ENCODE measurements around the gene HRC. TPM values are rescaled to one million over a fixed set of nuclear protein-coding genes. Genes with fewer than 3 reads are reported as not detected.
"Not testable (repeated sequence)": the region's sequence is repeated elsewhere in the genome, so short reads cannot be mapped to it uniquely, and the experiment has no call there.

HRC gene
- total RNA-seq, 6 experiments from 2014 or later, result 0.18 to 0.68 (median 0.19) TPM; not detected in 2

- peak; percentile 47 for TF ChIP-seq POLR2A (IDR thresholded peaks at IDR 0.05)
- TF ChIP-seq, protein P1, sequence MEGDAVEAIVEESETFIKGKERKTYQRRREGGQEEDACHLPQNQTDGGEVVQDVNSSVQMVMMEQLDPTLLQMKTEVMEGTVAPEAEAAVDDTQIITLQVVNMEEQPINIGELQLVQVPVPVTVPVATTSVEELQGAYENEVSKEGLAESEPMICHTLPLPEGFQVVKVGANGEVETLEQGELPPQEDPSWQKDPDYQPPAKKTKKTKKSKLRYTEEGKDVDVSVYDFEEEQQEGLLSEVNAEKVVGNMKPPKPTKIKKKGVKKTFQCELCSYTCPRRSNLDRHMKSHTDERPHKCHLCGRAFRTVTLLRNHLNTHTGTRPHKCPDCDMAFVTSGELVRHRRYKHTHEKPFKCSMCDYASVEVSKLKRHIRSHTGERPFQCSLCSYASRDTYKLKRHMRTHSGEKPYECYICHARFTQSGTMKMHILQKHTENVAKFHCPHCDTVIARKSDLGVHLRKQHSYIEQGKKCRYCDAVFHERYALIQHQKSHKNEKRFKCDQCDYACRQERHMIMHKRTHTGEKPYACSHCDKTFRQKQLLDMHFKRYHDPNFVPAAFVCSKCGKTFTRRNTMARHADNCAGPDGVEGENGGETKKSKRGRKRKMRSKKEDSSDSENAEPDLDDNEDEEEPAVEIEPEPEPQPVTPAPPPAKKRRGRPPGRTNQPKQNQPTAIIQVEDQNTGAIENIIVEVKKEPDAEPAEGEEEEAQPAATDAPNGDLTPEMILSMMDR (IDR thresholded peaks at IDR 0.05), result no peak
- 13% methylated on average over 17 of the region's 49 CpGs for WGBS (ENCODE audit: insufficient coverage, low coverage, low lambda C conversion rate, missing lambda C conversion rate)
- no peaks in the 10 kb centered on the region for H3K27me3 ChIP-seq
- peak; percentile 76 to 82 (median 78) for ATAC-seq
- DNase-seq, result peak; percentile 97 to 99 (median 99)
- intact Hi-C loops (cut with DNase I), result no loop called here
- H3K9me3 ChIP-seq, result no peaks in the 10 kb centered on the region
- H3K4me3 ChIP-seq, result peak overlapping the region; percentile 68 to 73 (median 69)
- peaks cover 0 to 14% (median 2%) of the 10 kb centered on the region in 4 donors for H3K4me1 ChIP-seq
- H3K36me3 ChIP-seq, result no peaks in the 10 kb centered on the region
- peak overlapping the region; percentile 86 to 93 (median 88) for H3K27ac ChIP-seq
These were observed 6.2 kb downstream of the HRC start for GRCh38 chr19:49148784-49149651.

DNA sequence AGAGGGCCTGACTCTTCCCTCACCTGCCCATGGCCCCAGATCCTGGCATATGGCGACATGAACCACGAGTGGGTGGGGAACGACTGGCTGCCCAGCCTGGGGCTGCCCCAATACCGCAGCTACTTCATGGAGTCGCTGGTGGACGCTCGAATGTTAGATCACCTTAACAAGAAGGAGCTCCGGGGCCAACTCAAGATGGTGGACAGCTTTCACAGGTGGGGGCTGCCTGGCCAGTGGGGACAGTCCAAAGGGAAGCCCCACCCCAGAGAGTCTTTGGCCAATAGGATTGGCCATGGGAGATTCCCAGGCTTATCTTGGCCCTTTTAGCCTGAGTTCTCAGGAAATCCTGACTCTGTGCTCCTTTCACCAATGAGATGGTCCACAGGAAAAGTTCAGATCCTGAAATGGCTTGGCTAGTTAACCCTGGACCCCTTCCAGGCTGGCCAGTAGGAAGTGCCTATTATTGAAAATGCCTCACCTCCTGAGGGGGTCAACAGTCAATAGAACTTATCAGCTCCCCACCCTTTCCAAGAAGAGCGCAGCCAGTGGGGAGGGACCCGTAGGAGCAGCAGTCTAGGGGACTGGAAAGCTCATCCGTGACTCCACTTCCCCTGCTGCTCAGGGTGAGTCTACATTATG, 7.0 kb downstream of the HRC start:
- ATAC-seq (no peak), DNase-seq (no peak)
- peak overlapping the region in 2 of 3 donors; percentile 13 to 56 for H3K27ac ChIP-seq
- WGBS (ENCODE audit: insufficient coverage, low coverage, low lambda C conversion rate, missing lambda C conversion rate), result 66% methylated on average over 3 of the region's 11 CpGs
- no peaks in the 10 kb centered on the region for H3K36me3 ChIP-seq
- H3K4me3 ChIP-seq, result peak overlapping the region in 1 of 3 donors; percentile 68
- TF ChIP-seq POLR2A (IDR thresholded peaks at IDR 0.05), result no peak
- TF ChIP-seq, protein P1 (IDR thresholded peaks at IDR 0.05), result no peak
- H3K4me1 ChIP-seq, result peaks cover 0 to 14% (median 2%) of the 10 kb centered on the region in 4 donors
- no peaks in the 10 kb centered on the region for H3K27me3 ChIP-seq
- H3K9me3 ChIP-seq, result no peaks in the 10 kb centered on the region
- intact Hi-C loops (cut with DNase I), result no loop called here

DNA sequence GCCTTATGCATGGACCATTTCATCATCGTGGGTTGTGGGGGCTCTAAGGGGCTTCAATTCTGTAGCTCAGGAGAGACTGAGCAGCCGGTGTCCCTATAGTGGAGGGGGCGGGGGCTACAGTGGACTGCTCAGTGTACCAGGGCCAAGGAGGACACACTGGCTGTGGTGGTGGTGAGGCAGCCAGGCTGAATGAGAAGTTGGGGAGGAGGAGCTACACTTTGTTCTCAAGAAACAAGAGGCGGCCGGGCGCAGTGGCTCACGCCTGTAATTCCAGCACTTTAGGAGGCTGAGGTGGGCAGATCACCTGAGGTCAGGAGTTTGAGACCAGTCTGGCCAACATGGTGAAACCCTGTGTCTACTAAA, 8.8 kb downstream of the HRC start:
- H3K36me3 ChIP-seq; DNase-seq; H3K4me3 ChIP-seq; intact Hi-C loops (cut with DNase I); H3K27ac ChIP-seq; H3K9me3 ChIP-seq; ATAC-seq; H3K27me3 ChIP-seq: not testable (repeated sequence)
- 47% methylated on average over 3 of the region's 7 CpGs for WGBS (ENCODE audit: insufficient coverage, low coverage, low lambda C conversion rate, missing lambda C conversion rate)
- H3K4me1 ChIP-seq, result peaks cover 0 to 14% (median 2%) of the 10 kb centered on the region in 4 donors

- no peaks in the 10 kb centered on the region for H3K9me3 ChIP-seq
- WGBS (ENCODE audit: insufficient coverage, low coverage, low lambda C conversion rate, missing lambda C conversion rate), result 14% methylated on average over 14 of the region's 30 CpGs
- H3K27me3 ChIP-seq, result no peaks in the 10 kb centered on the region
- TF ChIP-seq, protein P1 (IDR thresholded peaks at IDR 0.05), result peak; percentile 71 to 97 (median 91)
- no peak for TF ChIP-seq POLR2A (IDR thresholded peaks at IDR 0.05)
- peak; percentile 10 to 29 (median 23) for ATAC-seq
- intact Hi-C loops (cut with DNase I), result no loop called here
- H3K36me3 ChIP-seq, result no peaks in the 10 kb centered on the region
- H3K27ac ChIP-seq, result no peak overlapping the region
- no peak overlapping the region for H3K4me3 ChIP-seq
- H3K4me1 ChIP-seq, result peaks cover 0 to 14% (median 2%) of the 10 kb centered on the region in 4 donors
- peak; percentile 73 to 79 (median 77) for DNase-seq
These were observed 9.4 kb downstream of the HRC start for GRCh38 chr19:49145573-49146407.

Data from right lobe of liver (tissue), 6 donors.